IMR-90 (cell line): ENCODE measurements around the gene RAB11A.

Source experiments
- CEBPB ChIP-seq: IDR thresholded peaks from 2 replicates; pipeline ENCODE4 v1.6.1; 2012; ENCODE audit warnings: low read depth, low read length, improper control_type of control experiment
- CHD1 ChIP-seq: IDR thresholded peaks from 2 replicates; pipeline ENCODE4 v1.6.1; 2012; ENCODE audit warnings: low read depth, low read length, improper control_type of control experiment
- FOS ChIP-seq: fragments of 150-350 bp; IDR thresholded peaks from 2 replicates; pipeline ENCODE4 v1.6.1; 2016; ENCODE audit warnings: low read depth, low read length
- MAFK ChIP-seq: IDR thresholded peaks from 2 replicates; pipeline ENCODE4 v1.6.1; 2012; ENCODE audit warnings: low read depth, low read length, improper control_type of control experiment
- MAZ ChIP-seq: IDR thresholded peaks from 2 replicates; pipeline ENCODE4 v1.6.1; 2012; ENCODE audit warnings: low read depth, mild to moderate bottlenecking, low read length, improper control_type of control experiment, moderate library complexity, borderline replicate concordance
- MXI1 ChIP-seq: IDR thresholded peaks from 2 replicates; pipeline ENCODE4 v1.6.1; 2012; ENCODE audit warnings: low read depth, mild to moderate bottlenecking, low read length, moderate library complexity, borderline replicate concordance
- POLR2A ChIP-seq: IDR thresholded peaks from 2 replicates; pipeline ENCODE4 v1.6.1; 2012; ENCODE audit warnings: mild to moderate bottlenecking, low read depth, low read length
- USF2 ChIP-seq: fragments of 150-350 bp; IDR thresholded peaks from 2 replicates; pipeline ENCODE4 v1.6.1; 2017; ENCODE audit warnings: mild to moderate bottlenecking, antibody characterized with exemption, low read length, low read depth
- TF ChIP-seq, protein P1 (sequence below): conservative IDR thresholded peaks from 2 replicates; pipeline ENCODE4 v1.5.1; 2012; ENCODE audit warnings: mild to moderate bottlenecking, low read depth, low read length, improper control_type of control experiment

DNA sequence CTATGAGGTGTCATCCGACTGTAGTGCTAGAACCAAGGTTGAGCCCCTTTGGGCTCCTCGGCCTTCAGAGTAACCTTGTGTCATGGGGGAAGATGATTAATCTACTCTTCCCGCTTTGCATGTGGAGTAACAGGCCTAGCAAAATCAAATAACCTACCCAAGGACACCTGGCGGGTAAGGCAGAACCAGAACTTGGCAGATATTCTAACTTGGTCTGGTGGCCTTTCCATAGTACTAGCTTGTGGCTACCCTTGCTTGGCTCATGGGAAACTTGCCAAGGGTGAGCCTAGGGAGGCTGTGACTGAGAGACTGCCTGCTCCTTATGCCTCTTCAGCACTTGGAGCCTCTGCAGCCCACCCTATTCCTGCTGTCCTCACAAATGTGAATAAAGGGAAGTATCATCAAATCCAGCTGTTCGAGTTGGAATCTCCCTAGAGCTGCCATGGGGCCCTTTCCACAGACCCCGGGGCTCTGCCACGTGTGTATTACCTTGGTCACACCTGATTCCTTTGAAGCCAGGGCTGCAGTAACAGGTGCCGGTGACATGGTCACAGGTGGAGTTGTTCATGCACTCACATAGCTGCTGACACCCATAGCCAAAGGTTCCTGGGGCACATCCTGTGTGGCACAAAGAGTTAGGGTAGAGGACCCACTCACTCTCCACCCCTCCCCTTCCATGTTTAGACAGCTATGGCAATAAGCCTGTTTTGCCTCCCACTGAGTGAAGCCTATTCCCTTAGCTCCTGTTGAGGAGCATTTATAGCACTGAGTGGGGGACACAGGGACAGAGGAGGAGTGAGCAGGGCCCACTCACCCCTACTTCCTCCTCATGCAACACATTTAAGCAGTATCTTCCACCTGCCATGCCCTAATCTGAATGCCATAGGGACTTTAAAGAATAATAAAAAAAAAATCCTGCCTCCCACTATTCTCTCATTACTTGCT lies 46.0 kb downstream of the RAB11A start:
- no peak for TF ChIP-seq USF2
- TF ChIP-seq, protein P1, sequence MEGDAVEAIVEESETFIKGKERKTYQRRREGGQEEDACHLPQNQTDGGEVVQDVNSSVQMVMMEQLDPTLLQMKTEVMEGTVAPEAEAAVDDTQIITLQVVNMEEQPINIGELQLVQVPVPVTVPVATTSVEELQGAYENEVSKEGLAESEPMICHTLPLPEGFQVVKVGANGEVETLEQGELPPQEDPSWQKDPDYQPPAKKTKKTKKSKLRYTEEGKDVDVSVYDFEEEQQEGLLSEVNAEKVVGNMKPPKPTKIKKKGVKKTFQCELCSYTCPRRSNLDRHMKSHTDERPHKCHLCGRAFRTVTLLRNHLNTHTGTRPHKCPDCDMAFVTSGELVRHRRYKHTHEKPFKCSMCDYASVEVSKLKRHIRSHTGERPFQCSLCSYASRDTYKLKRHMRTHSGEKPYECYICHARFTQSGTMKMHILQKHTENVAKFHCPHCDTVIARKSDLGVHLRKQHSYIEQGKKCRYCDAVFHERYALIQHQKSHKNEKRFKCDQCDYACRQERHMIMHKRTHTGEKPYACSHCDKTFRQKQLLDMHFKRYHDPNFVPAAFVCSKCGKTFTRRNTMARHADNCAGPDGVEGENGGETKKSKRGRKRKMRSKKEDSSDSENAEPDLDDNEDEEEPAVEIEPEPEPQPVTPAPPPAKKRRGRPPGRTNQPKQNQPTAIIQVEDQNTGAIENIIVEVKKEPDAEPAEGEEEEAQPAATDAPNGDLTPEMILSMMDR, result no peak
- no peak for TF ChIP-seq CEBPB
- TF ChIP-seq POLR2A, result no peak
- no peak for TF ChIP-seq MXI1
- no peak for TF ChIP-seq FOS
- no peak for TF ChIP-seq CHD1
- TF ChIP-seq MAZ, result no peak
- TF ChIP-seq MAFK, result no peak
